WTC11 (cell line): ENCODE results near the gene CTCF. TPM values are rescaled to one million over a fixed set of nuclear protein-coding genes. Genes with fewer than 3 reads are reported as not detected.
"Not testable (repeated sequence)": the region's sequence is repeated elsewhere in the genome, so short reads cannot be mapped to it uniquely, and the experiment has no call there.

Source experiments
- ATAC-seq: fragments of 200-7000 bp; cut with Tn5 transposase; 2 replicates; pipeline ENCODE4 v1.10.0; 2021; ENCODE audit warnings: mild to moderate bottlenecking, moderate library complexity
- CTCF ChIA-PET: fragments of 300-600 bp; sonication (Branson Sonifier 250); formaldehyde crosslinking; loops from one replicate; lab custom pipeline; 2021; ENCODE audit warnings: antibody characterized with exemption; lab: Charles Lee
- POLR2A ChIA-PET: fragments of 350-600 bp; sonication (Branson Sonifier 250); formaldehyde crosslinking; loops from one replicate; lab custom pipeline; 2021; ENCODE audit warnings: antibody characterized with exemption; lab: Charles Lee
- DNase-seq: peaks from one replicate; pipeline ENCODE4 v3.0.0; 2021; ENCODE audit warnings: low spot score
- H3K27ac Mint-ChIP-seq: 2 replicates; pipeline ENCODE4 v1.8.0; 2021; ENCODE audit warnings: mixed read lengths
- H3K27me3 Mint-ChIP-seq: 2 replicates; pipeline ENCODE4 v1.8.0; 2021; ENCODE audit warnings: low read depth, mild to moderate bottlenecking, moderate library complexity, mixed read lengths
- H3K36me3 Mint-ChIP-seq: 2 replicates; pipeline ENCODE4 v1.8.0; 2021; ENCODE audit warnings: mixed read lengths
- H3K4me1 Mint-ChIP-seq: 2 replicates; pipeline ENCODE4 v1.8.0; 2022; ENCODE audit warnings: mixed read lengths
- H3K4me3 Mint-ChIP-seq: 2 replicates; pipeline ENCODE4 v1.8.0; 2021; ENCODE audit warnings: mild to moderate bottlenecking, moderate library complexity, mixed read lengths
- H3K9me3 Mint-ChIP-seq: 2 replicates; pipeline ENCODE4 v1.8.0; 2021; ENCODE audit warnings: mixed read lengths
- AFF4 ChIP-seq: sonication (generic); formaldehyde crosslinking; IDR thresholded peaks from 2 replicates; pipeline ENCODE4 v1.8.1; 2023; ENCODE audit warnings: mild to moderate bottlenecking, missing genetic modification reagents, borderline replicate concordance
- E2F1 ChIP-seq: sonication (generic); formaldehyde crosslinking; IDR thresholded peaks from 2 replicates; pipeline ENCODE4 v1.8.0; 2022; ENCODE audit warnings: mild to moderate bottlenecking, missing genetic modification reagents
- E2F5 ChIP-seq: sonication (generic); formaldehyde crosslinking; IDR thresholded peaks from 2 replicates; pipeline ENCODE4 v1.8.1; 2022; ENCODE audit warnings: mild to moderate bottlenecking, moderate library complexity, missing genetic modification reagents
- ERG ChIP-seq: fragments of 250-450 bp; sonication (Bioruptor Pico); IDR thresholded peaks from 2 replicates; pipeline ENCODE4 v1.8.0; 2021; ENCODE audit warnings: mild to moderate bottlenecking
- FOXP4 ChIP-seq: sonication (generic); formaldehyde crosslinking; IDR thresholded peaks from 2 replicates; pipeline ENCODE4 v1.8.0; 2022; ENCODE audit warnings: mild to moderate bottlenecking, missing genetic modification reagents
- KAT7 ChIP-seq: sonication (generic); formaldehyde crosslinking; IDR thresholded peaks from 2 replicates; pipeline ENCODE4 v1.8.1; 2023; ENCODE audit warnings: missing genetic modification reagents, mild to moderate bottlenecking, borderline replicate concordance
- MAX ChIP-seq: sonication (generic); formaldehyde crosslinking; IDR thresholded peaks from 2 replicates; pipeline ENCODE4 v1.8.0; 2022; ENCODE audit warnings: mild to moderate bottlenecking, missing genetic modification reagents
- OVOL2 ChIP-seq: fragments of 250-450 bp; sonication (Bioruptor Pico); IDR thresholded peaks from 2 replicates; pipeline ENCODE4 v1.9.0; 2021; ENCODE audit warnings: mild to moderate bottlenecking, borderline replicate concordance
- PREB ChIP-seq: sonication (generic); formaldehyde crosslinking; IDR thresholded peaks from 2 replicates; pipeline ENCODE4 v1.8.1; 2022; ENCODE audit warnings: mild to moderate bottlenecking, missing genetic modification reagents, moderate library complexity, borderline replicate concordance
- SMAD3 ChIP-seq: sonication (generic); formaldehyde crosslinking; IDR thresholded peaks from 2 replicates; pipeline ENCODE4 v1.8.0; 2022; ENCODE audit warnings: missing genetic modification reagents, mild to moderate bottlenecking, borderline replicate concordance
- TP53 ChIP-seq: sonication (generic); formaldehyde crosslinking; IDR thresholded peaks from 2 replicates; pipeline ENCODE4 v1.8.1; 2023; ENCODE audit warnings: mild to moderate bottlenecking, missing genetic modification reagents
- ZNF532 ChIP-seq: fragments of 250-450 bp; sonication (Bioruptor Pico); IDR thresholded peaks from 2 replicates; pipeline ENCODE4 v1.9.0; 2021; ENCODE audit warnings: mild to moderate bottlenecking, borderline replicate concordance
- total RNA-seq: library from RNA; stranded (reverse); gene quantifications from 3 replicates; pipeline ENCODE4 v1.2.3, GENCODE V29; 2021

The CTCF gene
- total RNA-seq, 1 experiment from 2014 or later: 55.4 TPM

GRCh38 chr16:67533024-67533560, 29.2 kb upstream of the CTCF start:
- peaks cover 90% of the 10 kb centered on the region for H3K27me3 Mint-ChIP-seq
- no peaks in the 10 kb centered on the region for H3K9me3 Mint-ChIP-seq
- CTCF ChIA-PET: interaction anchor here (0.9 to 13.9 kb wide), 5 partner anchors 12 to 111 kb away, joined by 4 to 184 read pairs (median 5); partner anchors contain the start of gene ATP6V0D1
- TF ChIP-seq ERG (CRISPR knock-in tag) (no peak), MAX (CRISPR knock-in tag) (no peak), KAT7 (no peak), PREB (CRISPR knock-in tag) (no peak), TP53 (CRISPR knock-in tag) (no peak), SMAD3 (no peak), ZNF532 (CRISPR knock-in tag) (no peak), E2F1 (CRISPR knock-in tag) (no peak)
- H3K4me1 Mint-ChIP-seq: peaks cover 11% of the 10 kb centered on the region
- H3K27ac Mint-ChIP-seq: no peak overlapping the region
- POLR2A ChIA-PET: interaction anchor here (1.3 kb wide), 1 partner anchor 8 kb away, joined by 3 read pairs; no protein-coding TSS in a partner anchor
- H3K36me3 Mint-ChIP-seq: no peaks in the 10 kb centered on the region
- H3K4me3 Mint-ChIP-seq: no peak overlapping the region
- DNase-seq (no peak), ATAC-seq (no peak)

- H3K4me3 Mint-ChIP-seq: not testable (repeated sequence)
Observed at GRCh38 chr16:67533987-67534386, 28.3 kb upstream of the CTCF start.

GRCh38 chr16:67534431-67534830, 27.9 kb upstream of the CTCF start:
- no peaks in the 10 kb centered on the region for H3K36me3 Mint-ChIP-seq
- no peak for ATAC-seq
- no peak overlapping the region for H3K27ac Mint-ChIP-seq
- POLR2A ChIA-PET: interaction anchor here (0.7 kb wide), 1 partner anchor 21 kb away, joined by 4 read pairs; no protein-coding TSS in a partner anchor
- no peaks in the 10 kb centered on the region for H3K9me3 Mint-ChIP-seq
- no peak for DNase-seq
- H3K4me3 Mint-ChIP-seq: no peak overlapping the region
- H3K4me1 Mint-ChIP-seq: peaks cover 19% of the 10 kb centered on the region
- peaks cover 96% of the 10 kb centered on the region for H3K27me3 Mint-ChIP-seq
- CTCF ChIA-PET: interaction anchor here (1.0 to 13.9 kb wide), 4 partner anchors 13 to 132 kb away, joined by 3 to 184 read pairs (median 3); partner anchors contain the start of genes C16orf86, CARMIL2 and ENKD1
- TF ChIP-seq E2F5 (CRISPR knock-in tag) (no peak), OVOL2 (CRISPR knock-in tag) (no peak), FOXP4 (no peak), AFF4 (CRISPR knock-in tag) (no peak)

More at GRCh38 chr16:67533987-67534386, 28.3 kb upstream of the CTCF start:
- POLR2A ChIA-PET: interaction anchor here (0.7 kb wide), 1 partner anchor 20 kb away, joined by 4 read pairs; no protein-coding TSS in a partner anchor
- H3K27ac Mint-ChIP-seq, H3K9me3 Mint-ChIP-seq, ATAC-seq, H3K36me3 Mint-ChIP-seq, DNase-seq: not testable (repeated sequence)
- CTCF ChIA-PET: interaction anchor here (0.9 to 13.9 kb wide), 3 partner anchors 13 to 111 kb away, joined by 3 to 184 read pairs (median 4); partner anchors contain the start of genes ATP6V0D1 and CARMIL2
- Mint-ChIP-seq H3K4me1 (peaks cover 15% of the 10 kb centered on the region), H3K27me3 (peaks cover 95% of the 10 kb centered on the region)
